Measurements from ENCODE around the gene CCDC112.

DNA sequence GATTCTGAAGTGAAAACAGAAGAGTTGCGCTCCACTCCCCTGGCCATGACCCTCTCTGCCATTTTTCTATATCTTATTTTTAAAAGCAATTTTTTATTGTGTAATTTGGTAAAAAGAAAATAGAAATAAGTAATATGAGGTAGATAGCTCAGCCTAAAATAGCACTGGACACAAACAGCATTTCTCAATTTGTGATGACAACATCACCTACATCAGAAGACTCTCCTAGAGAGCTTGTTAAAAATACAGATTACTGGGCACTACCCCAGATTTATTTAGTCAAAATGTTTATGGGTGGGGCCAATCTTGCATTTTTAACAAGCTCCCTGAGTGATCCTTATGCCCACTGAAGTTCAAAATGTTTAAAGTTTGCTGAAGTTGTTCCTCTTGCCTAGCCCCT, 40.5 kb upstream of the CCDC112 start:
- TF ChIP-seq, protein P1, sequence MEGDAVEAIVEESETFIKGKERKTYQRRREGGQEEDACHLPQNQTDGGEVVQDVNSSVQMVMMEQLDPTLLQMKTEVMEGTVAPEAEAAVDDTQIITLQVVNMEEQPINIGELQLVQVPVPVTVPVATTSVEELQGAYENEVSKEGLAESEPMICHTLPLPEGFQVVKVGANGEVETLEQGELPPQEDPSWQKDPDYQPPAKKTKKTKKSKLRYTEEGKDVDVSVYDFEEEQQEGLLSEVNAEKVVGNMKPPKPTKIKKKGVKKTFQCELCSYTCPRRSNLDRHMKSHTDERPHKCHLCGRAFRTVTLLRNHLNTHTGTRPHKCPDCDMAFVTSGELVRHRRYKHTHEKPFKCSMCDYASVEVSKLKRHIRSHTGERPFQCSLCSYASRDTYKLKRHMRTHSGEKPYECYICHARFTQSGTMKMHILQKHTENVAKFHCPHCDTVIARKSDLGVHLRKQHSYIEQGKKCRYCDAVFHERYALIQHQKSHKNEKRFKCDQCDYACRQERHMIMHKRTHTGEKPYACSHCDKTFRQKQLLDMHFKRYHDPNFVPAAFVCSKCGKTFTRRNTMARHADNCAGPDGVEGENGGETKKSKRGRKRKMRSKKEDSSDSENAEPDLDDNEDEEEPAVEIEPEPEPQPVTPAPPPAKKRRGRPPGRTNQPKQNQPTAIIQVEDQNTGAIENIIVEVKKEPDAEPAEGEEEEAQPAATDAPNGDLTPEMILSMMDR (conservative IDR thresholded peaks at IDR 0.05; ENCODE audit: low read length): no peak
- TF ChIP-seq EZH2phosphoT487 (IDR thresholded peaks at IDR 0.05; ENCODE audit: borderline replicate concordance, low read depth, low read length): no peak
